GM12874 (cell line): Measurements from ENCODE around the gene DIS3L2.

Experiments
- TF ChIP-seq, protein P1 (sequence below): IDR thresholded peaks from 2 replicates; pipeline ENCODE4 v1.5.1; 2011; ENCODE audit warnings: low read depth, mild to moderate bottlenecking, control low read depth, low read length, moderate library complexity; ENCODE audit not compliant: insufficient read depth

DIS3L2 gene

DNA sequence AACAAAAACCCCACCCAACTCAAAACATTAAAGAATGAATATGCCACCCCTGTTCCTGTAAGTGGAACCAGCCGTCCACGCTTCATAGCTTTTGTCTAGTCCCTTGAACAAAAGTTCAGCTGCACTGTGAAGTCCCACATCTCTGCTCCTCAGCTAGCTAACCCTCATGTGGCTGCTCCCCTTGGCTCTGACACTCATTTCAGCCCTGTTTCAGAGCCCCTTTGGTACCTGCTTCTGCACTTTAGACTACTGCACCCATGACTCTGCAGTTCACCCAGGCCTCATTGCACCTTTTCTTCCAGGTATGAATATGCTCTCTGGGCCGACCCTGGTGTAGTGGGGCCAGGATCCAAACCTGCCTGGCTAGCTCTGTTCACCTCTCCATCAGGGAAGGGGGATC, 155.3 kb downstream of the DIS3L2 start:
- TF ChIP-seq, protein P1, sequence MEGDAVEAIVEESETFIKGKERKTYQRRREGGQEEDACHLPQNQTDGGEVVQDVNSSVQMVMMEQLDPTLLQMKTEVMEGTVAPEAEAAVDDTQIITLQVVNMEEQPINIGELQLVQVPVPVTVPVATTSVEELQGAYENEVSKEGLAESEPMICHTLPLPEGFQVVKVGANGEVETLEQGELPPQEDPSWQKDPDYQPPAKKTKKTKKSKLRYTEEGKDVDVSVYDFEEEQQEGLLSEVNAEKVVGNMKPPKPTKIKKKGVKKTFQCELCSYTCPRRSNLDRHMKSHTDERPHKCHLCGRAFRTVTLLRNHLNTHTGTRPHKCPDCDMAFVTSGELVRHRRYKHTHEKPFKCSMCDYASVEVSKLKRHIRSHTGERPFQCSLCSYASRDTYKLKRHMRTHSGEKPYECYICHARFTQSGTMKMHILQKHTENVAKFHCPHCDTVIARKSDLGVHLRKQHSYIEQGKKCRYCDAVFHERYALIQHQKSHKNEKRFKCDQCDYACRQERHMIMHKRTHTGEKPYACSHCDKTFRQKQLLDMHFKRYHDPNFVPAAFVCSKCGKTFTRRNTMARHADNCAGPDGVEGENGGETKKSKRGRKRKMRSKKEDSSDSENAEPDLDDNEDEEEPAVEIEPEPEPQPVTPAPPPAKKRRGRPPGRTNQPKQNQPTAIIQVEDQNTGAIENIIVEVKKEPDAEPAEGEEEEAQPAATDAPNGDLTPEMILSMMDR, result no peak

DNA sequence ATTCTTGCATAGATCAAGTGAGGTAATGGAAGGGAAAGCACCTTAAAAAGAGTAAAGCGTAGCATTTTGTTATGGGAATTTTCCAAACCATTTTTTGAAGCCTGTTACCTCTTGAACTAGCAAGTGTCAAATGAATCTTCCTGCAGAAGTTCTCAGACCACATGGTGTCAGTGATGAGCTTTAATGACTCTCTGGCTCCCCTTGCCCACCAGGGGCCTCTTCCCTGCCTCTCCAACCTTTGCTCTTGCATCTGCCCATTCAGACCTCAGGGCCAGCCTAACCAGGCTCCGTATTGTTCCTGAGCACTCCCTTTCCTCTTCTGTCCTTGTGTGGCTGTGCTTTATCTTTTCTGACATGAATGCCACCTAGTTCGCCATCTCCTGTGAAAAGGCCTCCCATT, 155.9 kb downstream of the DIS3L2 start:
- TF ChIP-seq, protein P1, result no peak

DNA sequence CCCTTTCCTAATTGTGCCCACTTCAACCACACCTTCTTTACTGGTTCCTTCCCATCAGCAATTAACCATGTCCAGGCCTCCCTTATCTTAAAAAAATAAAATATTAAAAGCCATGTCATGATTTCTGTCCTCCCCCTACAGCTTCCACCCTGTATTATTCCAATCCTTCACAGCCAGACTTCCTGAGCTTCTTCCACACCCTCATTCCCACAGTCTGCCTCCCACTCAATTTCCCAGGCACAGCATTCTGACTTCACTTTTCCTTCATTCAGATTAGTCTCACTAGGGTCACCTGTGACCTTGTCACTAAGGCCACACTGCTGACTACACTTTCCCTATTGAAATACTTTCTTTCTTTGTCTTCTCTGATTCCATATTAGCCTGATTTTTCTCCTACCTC, 159.4 kb downstream of the DIS3L2 start:
- TF ChIP-seq, protein P1, result no peak

DNA sequence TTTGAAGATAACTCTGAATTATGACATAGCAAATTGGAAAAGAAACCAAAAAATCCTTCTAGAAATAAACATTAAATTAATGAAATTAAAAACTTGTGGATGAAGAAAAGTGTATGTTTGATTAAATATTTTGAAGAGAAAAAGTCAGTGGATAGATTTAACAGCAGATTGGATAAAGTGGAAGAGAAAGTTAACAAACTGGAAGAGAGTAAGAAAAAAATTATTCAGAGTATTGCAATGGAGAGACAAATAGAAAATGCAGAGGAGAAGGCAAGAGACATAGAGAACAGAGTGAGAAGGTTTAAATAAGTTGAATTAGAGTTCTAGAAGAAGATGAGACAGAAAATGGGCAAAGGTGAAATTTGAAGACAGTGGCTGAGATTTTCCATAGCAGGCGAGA, 162.8 kb downstream of the DIS3L2 start:
- TF ChIP-seq, protein P1, result no peak

DNA sequence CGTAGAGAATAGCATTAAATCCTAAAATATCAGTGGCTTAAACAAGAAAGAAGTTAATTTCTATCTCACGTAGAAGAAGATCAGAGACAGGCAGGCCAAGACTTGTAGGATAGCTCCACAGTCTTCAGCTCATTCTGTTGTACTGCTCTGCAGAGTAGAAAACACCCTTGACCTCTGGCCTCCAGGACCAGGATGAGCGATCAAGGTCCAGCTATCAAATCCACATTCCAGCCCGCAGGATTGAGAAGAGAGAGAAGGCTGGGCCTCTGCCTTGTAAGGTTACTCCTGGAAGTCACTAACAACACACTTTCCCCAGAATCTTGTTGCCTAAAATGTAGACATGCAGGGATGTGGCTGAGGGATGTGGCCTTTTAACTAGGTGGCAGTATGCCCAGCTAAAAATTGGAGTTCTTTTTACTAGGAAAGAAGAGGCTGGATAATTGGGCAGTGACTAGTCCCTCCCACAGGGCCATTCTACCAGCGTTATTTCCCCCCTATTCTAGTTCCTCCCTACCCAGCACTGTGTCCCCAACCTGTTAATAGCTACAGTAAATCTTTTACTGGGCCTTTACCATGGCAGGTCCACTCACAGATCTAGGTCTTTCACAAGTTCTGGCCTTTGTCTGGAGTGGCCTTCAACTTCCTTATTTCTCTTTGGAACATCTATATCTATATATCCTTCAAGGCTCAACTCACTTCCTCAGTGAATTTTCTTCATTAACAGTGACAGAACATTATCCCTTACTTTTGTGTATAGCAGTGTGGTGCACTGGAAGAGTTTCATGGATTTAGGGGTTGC, 165.0 kb downstream of the DIS3L2 start:
- TF ChIP-seq, protein P1, result no peak

DNA sequence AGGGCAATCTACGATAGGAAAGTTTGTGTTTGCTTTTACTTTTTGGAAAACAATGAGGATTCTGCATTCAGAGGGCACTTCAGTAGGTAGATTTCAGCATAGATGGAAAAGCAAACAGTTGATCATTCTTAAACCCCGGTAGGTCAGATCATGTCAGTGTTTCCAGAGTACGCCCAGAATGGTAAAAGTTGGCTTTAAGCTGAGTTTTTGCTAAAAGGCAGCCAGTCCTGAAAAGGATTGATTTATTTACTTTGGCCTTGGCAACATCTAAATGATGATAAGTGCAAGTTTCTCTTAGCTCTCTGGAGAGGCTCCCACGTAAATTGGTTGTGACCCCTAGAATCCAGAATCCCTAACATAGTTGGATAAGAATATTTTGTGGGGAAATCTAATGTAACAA, 168.0 kb downstream of the DIS3L2 start:
- TF ChIP-seq, protein P1, result no peak

DNA sequence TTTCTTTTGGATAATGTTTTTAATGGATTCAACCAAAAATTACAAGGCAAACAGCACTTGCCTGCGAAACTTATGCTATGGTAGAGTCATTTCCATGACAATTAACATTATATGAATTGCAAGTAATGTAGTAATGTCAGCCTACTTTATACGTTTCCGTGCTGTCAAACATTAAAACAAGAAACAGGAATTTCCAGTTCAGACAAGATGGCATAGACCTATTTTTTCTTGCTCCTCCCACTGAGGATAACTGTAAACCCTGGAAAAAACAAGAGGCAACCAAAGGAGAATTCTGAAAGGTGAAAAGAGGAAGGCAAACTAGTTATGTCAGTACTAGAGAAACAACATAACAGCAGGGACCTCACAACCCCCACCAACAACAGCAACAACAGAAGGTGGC, 170.7 kb downstream of the DIS3L2 start:
- TF ChIP-seq, protein P1, result no peak
